K562 (cell line): ENCODE data around the gene NTM.

Experiments used
- ADNP ChIP-seq: fragments of 200-800 bp; sonication (Bioruptor generic); IDR thresholded peaks from 2 replicates; pipeline ENCODE4 v1.6.1; 2016; ENCODE audit warnings: missing genetic modification characterization, missing compliant biosample characterization
- BACH1 ChIP-seq: fragments of 200-800 bp; sonication (Bioruptor generic); IDR thresholded peaks from 2 replicates; pipeline ENCODE4 v1.6.1; 2016; ENCODE audit warnings: missing genetic modification characterization, missing compliant biosample characterization
- BHLHE40 ChIP-seq: IDR thresholded peaks from 2 replicates; pipeline ENCODE4 v1.6.1; 2011; ENCODE audit warnings: low read length, improper control_type of control experiment
- CEBPB ChIP-seq: fragments of 450-650 bp; IDR thresholded peaks from 2 replicates; pipeline ENCODE4 v1.6.1; 2016; ENCODE audit warnings: missing genetic modification characterization, missing compliant biosample characterization
- CREB1 ChIP-seq, 2 experiments: sonication (generic) in 1 of 2; formaldehyde crosslinking in 1 of 2; IDR thresholded peaks; 2 replicates each; pipeline versions ENCODE4 v1.6.1 to v1.8.0; 2012 to 2022; ENCODE audit warnings: inconsistent platforms in 1 of 2, mild to moderate bottlenecking in 1 of 2, missing genetic modification reagents in 1 of 2, moderate library complexity in 1 of 2
- EZH2 ChIP-seq: IDR thresholded peaks from 2 replicates; pipeline ENCODE4 v1.6.1; 2012; ENCODE audit warnings: low read depth, mild to moderate bottlenecking, inconsistent platforms, low read length, borderline replicate concordance
- GABPA ChIP-seq: fragments of 200-800 bp; sonication (Bioruptor generic); conservative IDR thresholded peaks from 2 replicates; pipeline ENCODE4 v1.6.1; 2016; ENCODE audit warnings: low read depth, missing genetic modification characterization, missing compliant biosample characterization
- TBP ChIP-seq: optimal IDR thresholded peaks from 2 replicates; pipeline ENCODE3; 2011; ENCODE audit warnings: low read depth, low read length, improper control_type of control experiment
- TCF3 ChIP-seq: sonication (generic); formaldehyde crosslinking; IDR thresholded peaks from 2 replicates; pipeline ENCODE4 v1.4.0; 2020; ENCODE audit warnings: mild to moderate bottlenecking, missing genetic modification reagents
- TFAM ChIP-seq: fragments of 250-450 bp; sonication (Bioruptor Pico); conservative IDR thresholded peaks from 2 replicates; pipeline ENCODE4 v1.5.0; 2021; ENCODE audit warnings: mild to moderate bottlenecking, moderate library complexity
- ZNF384 ChIP-seq: IDR thresholded peaks from 2 replicates; pipeline ENCODE4 v1.6.1; 2012; ENCODE audit warnings: low read depth, low read length, improper control_type of control experiment
- TF ChIP-seq, protein P1 (sequence below): fragments of 450-650 bp; IDR thresholded peaks from 2 replicates; pipeline ENCODE4 v1.6.1; 2016

DNA sequence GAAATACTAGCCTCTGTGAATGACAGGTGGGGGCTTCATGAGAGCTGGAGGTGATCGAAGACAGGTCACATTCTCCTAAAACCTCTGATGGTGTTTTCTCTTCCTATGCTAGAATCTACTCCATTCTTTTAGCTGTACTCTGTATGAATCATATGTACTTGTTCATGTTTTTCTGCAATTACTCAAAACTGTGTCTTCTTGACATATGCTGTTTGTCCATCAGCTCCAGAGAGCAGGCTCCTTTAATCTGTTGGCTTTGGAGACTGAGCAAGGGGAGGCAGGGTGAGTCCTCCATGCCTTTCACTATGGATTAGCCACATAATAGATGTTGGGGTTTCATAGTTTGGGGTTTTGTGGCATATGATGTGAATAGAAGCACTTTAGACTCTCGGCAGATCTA, 598.8 kb downstream of the NTM start:
- TF ChIP-seq GABPA: no peak
- no peak for TF ChIP-seq EZH2
- TF ChIP-seq BACH1 (tag): no peak
- no peak for TF ChIP-seq ADNP (tag)
- no peak for TF ChIP-seq CEBPB (tag)
- TF ChIP-seq CREB1 (IDR thresholded peaks at IDR 0.05): no peak
- TF ChIP-seq CREB1 (CRISPR knock-in tag; IDR thresholded peaks at IDR 0.05): no peak
- TF ChIP-seq, protein P1, sequence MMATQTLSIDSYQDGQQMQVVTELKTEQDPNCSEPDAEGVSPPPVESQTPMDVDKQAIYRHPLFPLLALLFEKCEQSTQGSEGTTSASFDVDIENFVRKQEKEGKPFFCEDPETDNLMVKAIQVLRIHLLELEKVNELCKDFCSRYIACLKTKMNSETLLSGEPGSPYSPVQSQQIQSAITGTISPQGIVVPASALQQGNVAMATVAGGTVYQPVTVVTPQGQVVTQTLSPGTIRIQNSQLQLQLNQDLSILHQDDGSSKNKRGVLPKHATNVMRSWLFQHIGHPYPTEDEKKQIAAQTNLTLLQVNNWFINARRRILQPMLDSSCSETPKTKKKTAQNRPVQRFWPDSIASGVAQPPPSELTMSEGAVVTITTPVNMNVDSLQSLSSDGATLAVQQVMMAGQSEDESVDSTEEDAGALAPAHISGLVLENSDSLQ: no peak
- TF ChIP-seq TBP: no peak
- TF ChIP-seq TFAM (CRISPR knock-in tag): no peak
- TF ChIP-seq TCF3 (CRISPR knock-in tag): no peak
- TF ChIP-seq ZNF384: no peak
- no peak for TF ChIP-seq BHLHE40
